ENCODE data around the gene TULP4. TPM values are rescaled to one million over a fixed set of nuclear protein-coding genes. Genes with fewer than 3 reads are reported as not detected.

TULP4 gene
- total and polyA plus RNA-seq, 2 of the 8 experiments (the other 6 are each of a cell fraction or from before 2014, with no cell fraction given) = 7.7 to 51.6 TPM

- no peak overlapping the region for H3K4me2 ChIP-seq (ENCODE audit: insufficient read depth in 1 of 2, low read depth in 2 of 2, low read length in 2 of 2)
- POLR2A ChIA-PET (ENCODE audit: partially characterized antibody) = no interaction called here
These were observed 95.7 kb downstream of the TULP4 start for GRCh38 chr6:158408013-158408412.

More at GRCh38 chr6:158408013-158408412, 95.7 kb downstream of the TULP4 start:
- no peak overlapping the region for H3K27ac ChIP-seq (ENCODE audit: low read depth, low read length)
- no peaks in the 10 kb centered on the region; a peak in 2 of 7 replicates for H3K4me1 ChIP-seq (replicated peaks in 1 of 4; ENCODE audit: control insufficient read depth in 3 of 4, insufficient read depth in 4 of 4, low read length in 3 of 4)
- H3K4me3 ChIP-seq (ENCODE audit: extremely low read depth in 1 of 4, insufficient read depth in 2 of 4, low read depth in 3 of 4, low read length in 4 of 4) = no peak overlapping the region
- CTCF ChIA-PET (ENCODE audit: partially characterized antibody) = interaction anchor here (0.6 to 1.5 kb wide), 4 partner anchors 32 to 187 kb away, joined by 3 read pairs; no protein-coding TSS in a partner anchor
- no peak overlapping the region for H4K8ac ChIP-seq (ENCODE audit: extremely low read depth, insufficient read depth, low read length)
- TF ChIP-seq CHD1 (IDR thresholded peaks at IDR 0.05; ENCODE audit: low read depth, low read length) (no peak), EP300 (IDR thresholded peaks at IDR 0.05; ENCODE audit: borderline replicate concordance in 1 of 2, low read depth in 2 of 2, low read length in 2 of 2) (no peak), GABPA (IDR thresholded peaks at IDR 0.05; ENCODE audit: borderline replicate concordance, insufficient read depth, low read length) (no peak), SIN3A (conservative IDR thresholded peaks at IDR 0.05 in 1 of 2, IDR thresholded peaks at IDR 0.05 in 1 of 2; ENCODE audit: low read depth in 1 of 2, low read length in 2 of 2) (no peak), MAX (IDR thresholded peaks at IDR 0.05) (no peak), BACH1 (IDR thresholded peaks at IDR 0.05; ENCODE audit: low read length) (no peak), RFX5 (IDR thresholded peaks at IDR 0.05; ENCODE audit: borderline replicate concordance, low read depth, low read length) (no peak), SUZ12 (IDR thresholded peaks at IDR 0.05; ENCODE audit: low read length) (no peak), RBBP5 (IDR thresholded peaks at IDR 0.05; ENCODE audit: borderline replicate concordance, low read depth, low read length) (no peak), CREB1 (IDR thresholded peaks at IDR 0.05) (no peak), SRF (IDR thresholded peaks at IDR 0.05; ENCODE audit: low read depth, low read length) (no peak), NANOG (IDR thresholded peaks at IDR 0.05; ENCODE audit: insufficient read depth, low read depth, low read length, poor library complexity, severe bottlenecking) (no peak)
- H4K5ac ChIP-seq (ENCODE audit: insufficient read length, low read depth, low read length) = no peak overlapping the region
- no peak overlapping the region for H3K9ac ChIP-seq (replicated peaks in 1 of 4; ENCODE audit: extremely low read depth in 1 of 4, low read depth in 3 of 4, low read length in 3 of 4)
- H2AFZ ChIP-seq (ENCODE audit: low read length) = no peak overlapping the region
- H3K14ac ChIP-seq (ENCODE audit: insufficient read length) = no peak overlapping the region
- peaks cover 0 to 1% of the 10 kb centered on the region in 2 experiments for H4K20me1 ChIP-seq (replicated peaks in 1 of 2; ENCODE audit: control insufficient read depth in 1 of 2, insufficient read depth in 2 of 2, low read length in 2 of 2)
- H3K23ac ChIP-seq (ENCODE audit: insufficient read length) = no peak overlapping the region
- no peak overlapping the region for H2BK20ac ChIP-seq (ENCODE audit: low read length)
- no peak overlapping the region for H4K91ac ChIP-seq (replicated peaks; ENCODE audit: insufficient read length, low read length)
- no peak overlapping the region for H3K56ac ChIP-seq (replicated peaks; ENCODE audit: insufficient read length, low read depth, low read length)
- 93% methylated on average over 9 of the region's 9 CpGs; no CpG with 5 or more reads in 1 of the 2 experiments for WGBS, 2 experiments (ENCODE audit: extremely low coverage in 1 of 2, insufficient coverage in 1 of 2, insufficient read length in 1 of 2, insufficient replicate concordance in 2 of 2, low coverage in 1 of 2, low lambda C conversion rate in 2 of 2, missing lambda C conversion rate in 1 of 2)
- H3K79me1 ChIP-seq (ENCODE audit: low read depth, low read length) = no peaks in the 10 kb centered on the region
- no peak for FAIRE-seq
- H2BK120ac ChIP-seq (replicated peaks; ENCODE audit: low read depth, low read length) = no peak overlapping the region
- H3K18ac ChIP-seq (ENCODE audit: extremely low read depth, low read length) = no peak overlapping the region
- no peaks in the 10 kb centered on the region for H3K9me3 ChIP-seq (ENCODE audit: insufficient read depth in 2 of 2, low read depth in 1 of 2, low read length in 1 of 2)
- no peaks in the 10 kb centered on the region for H3K27me3 ChIP-seq (replicated peaks in 1 of 4; ENCODE audit: control insufficient read depth in 3 of 4, extremely low read depth in 1 of 4, insufficient read depth in 3 of 4, low read length in 3 of 4)
- H3K23me2 ChIP-seq (ENCODE audit: low read depth, low read length) = no peaks in the 10 kb centered on the region
- no peaks in the 10 kb centered on the region; a peak in 1 of 4 replicates for H3K79me2 ChIP-seq (ENCODE audit: control insufficient read depth in 1 of 2, insufficient read depth in 2 of 2, low read length in 2 of 2)
- no peak overlapping the region for H2BK15ac ChIP-seq (ENCODE audit: low read length)
- no peak overlapping the region for H2BK5ac ChIP-seq (ENCODE audit: low read depth, low read length)
- no peak overlapping the region for H2AK5ac ChIP-seq (ENCODE audit: low read depth, low read length)
- H3K36me3 ChIP-seq (ENCODE audit: control insufficient read depth in 2 of 4, insufficient read depth in 4 of 4, low read length in 3 of 4) = no peaks in the 10 kb centered on the region
- no peak for DNase-seq (ENCODE audit: low read depth in 1 of 2, low spot score in 2 of 2)
- H2BK12ac ChIP-seq (ENCODE audit: low read depth, low read length) = no peak overlapping the region
- no peak overlapping the region for H3K4ac ChIP-seq (replicated peaks; ENCODE audit: insufficient read length, low read depth, low read length)
